Measurements from ENCODE around the gene LIN7B. TPM values are rescaled to one million over a fixed set of nuclear protein-coding genes. Genes with fewer than 3 reads are reported as not detected.

Gene LIN7B
- total and polyA plus RNA-seq, 4 donors: 2.2 to 3.8 (median 2.8) TPM

GRCh38 chr19:49065905-49066512 lies 48.2 kb upstream of the LIN7B start:
- H3K36me3 ChIP-seq (ENCODE audit: control insufficient read depth in 4 of 4, insufficient read depth in 3 of 4, low read depth in 1 of 4, low read length in 3 of 4): no peaks in the 10 kb centered on the region
- TF ChIP-seq ZBTB33 (IDR thresholded peaks at IDR 0.05): no peak
- TF ChIP-seq ATF3 (IDR thresholded peaks at IDR 0.05): no peak
- TF ChIP-seq NR2F2 (IDR thresholded peaks at IDR 0.05): no peak
- TF ChIP-seq RXRA (IDR thresholded peaks at IDR 0.05): no peak
- TF ChIP-seq CTCF (IDR thresholded peaks at IDR 0.05; ENCODE audit: low read depth, low read length, missing input control): no peak
- no peak for TF ChIP-seq FOXA2 (IDR thresholded peaks at IDR 0.05)
- no peak for TF ChIP-seq HNF4G (IDR thresholded peaks at IDR 0.05)
- TF ChIP-seq SP1 (IDR thresholded peaks at IDR 0.05): no peak
- no peak for TF ChIP-seq REST (IDR thresholded peaks at IDR 0.05)
- no peak for TF ChIP-seq MAX (IDR thresholded peaks at IDR 0.05)
- no peak for TF ChIP-seq JUND (IDR thresholded peaks at IDR 0.05)
- TF ChIP-seq YY1 (IDR thresholded peaks at IDR 0.05): no peak
- no peak for TF ChIP-seq GABPA (IDR thresholded peaks at IDR 0.05 in 1 of 2, conservative IDR thresholded peaks at IDR 0.05 in 1 of 2)
- TF ChIP-seq HNF4A (conservative IDR thresholded peaks at IDR 0.05): no peak
- TF ChIP-seq RAD21 (IDR thresholded peaks at IDR 0.05): no peak
- TF ChIP-seq EGR1 (IDR thresholded peaks at IDR 0.05; ENCODE audit: low read depth in 2 of 2): no peak
- no peak for TF ChIP-seq TAF1 (conservative IDR thresholded peaks at IDR 0.05)
- TF ChIP-seq FOXA1 (IDR thresholded peaks at IDR 0.05): no peak
- peaks cover 0 to 5% (median 0%) of the 10 kb centered on the region in 4 donors for H3K27me3 ChIP-seq (ENCODE audit: control insufficient read depth in 4 of 4, insufficient read depth in 4 of 4, low read length in 3 of 4)
- H3K9ac ChIP-seq (ENCODE audit: low read depth in 1 of 2, low read length in 2 of 2): no peak overlapping the region
- no peak overlapping the region for H3K27ac ChIP-seq (ENCODE audit: low read depth in 1 of 2, low read length in 2 of 2)
- 48% methylated on average over 13 of the region's 13 CpGs for WGBS
- no peaks in the 10 kb centered on the region for H3K9me3 ChIP-seq (ENCODE audit: control insufficient read depth in 4 of 4, low read length in 3 of 4)
- H3K4me1 ChIP-seq (ENCODE audit: control insufficient read depth in 4 of 4, insufficient read depth in 4 of 4, low read length in 3 of 4): no peaks in the 10 kb centered on the region
- H3K4me3 ChIP-seq (ENCODE audit: low read depth in 1 of 3, low read length in 3 of 3): no peak overlapping the region
- DNase-seq (ENCODE audit: low spot score): no peak

Data from liver (tissue), 9 donors.